IMR-90 (cell line): ENCODE data around the gene EFHD2. TPM values are rescaled to one million over a fixed set of nuclear protein-coding genes. Genes with fewer than 3 reads are reported as not detected.

ENCODE experiments used
- ATAC-seq: fragments of 200-7000 bp; cut with Tn5 transposase; 2 replicates; pipeline ENCODE4 v1.9.1; 2020; ENCODE audit warnings: low read depth, mild to moderate bottlenecking, moderate library complexity
- BruUV-seq: library from RNA; stranded (reverse); fragments of 400-500 nt; replicated peaks from 2 replicates; lab custom pipeline; 2021; lab: Mats Ljungman, UMichigan
- CTCF ChIA-PET: fragments of 300-600 bp; formaldehyde crosslinking; extraction: SDS; loops from one replicate; lab custom pipeline; 2021; ENCODE audit warnings: antibody characterized with exemption; lab: Yijun Ruan, JAX
- POLR2A ChIA-PET: fragments of 300-600 bp; sonication (Branson Sonifier 250); formaldehyde crosslinking; loops from one replicate; lab custom pipeline; 2022; ENCODE audit warnings: antibody characterized with exemption; ENCODE audit not compliant: unreplicated experiment; lab: Charles Lee
- DNase-seq: peaks from one replicate; pipeline ENCODE4 v3.0.0; 2013
- H2AFZ ChIP-seq: replicated peaks from 2 replicates; pipeline ENCODE3; 2013; ENCODE audit warnings: low read length, mild to moderate bottlenecking; ENCODE audit not compliant: poor library complexity
- H2AK5ac ChIP-seq: 2 replicates; pipeline ENCODE4 v1.6.1; 2013; ENCODE audit warnings: low read depth, low read length, inconsistent platforms
- H2AK9ac ChIP-seq: replicated peaks from 2 replicates; pipeline ENCODE3; 2013; ENCODE audit warnings: mild to moderate bottlenecking, low read depth, low read length, moderate library complexity; ENCODE audit not compliant: poor library complexity
- H2BK120ac ChIP-seq: 2 replicates; pipeline ENCODE4 v1.6.1; 2013; ENCODE audit warnings: low read depth, low read length, inconsistent platforms
- H2BK15ac ChIP-seq: 3 replicates; pipeline ENCODE4 v1.6.1; 2013; ENCODE audit warnings: low read depth, low read length, inconsistent platforms
- H2BK20ac ChIP-seq: 2 replicates; pipeline ENCODE4 v1.6.1; 2013; ENCODE audit warnings: low read depth, mild to moderate bottlenecking, inconsistent platforms, low read length, moderate library complexity
- H2BK5ac ChIP-seq: 2 replicates; pipeline ENCODE4 v1.6.1; 2013; ENCODE audit warnings: mild to moderate bottlenecking, low read depth, low read length, inconsistent platforms; ENCODE audit not compliant: poor library complexity, severe bottlenecking
- H3K14ac ChIP-seq: replicated peaks from 2 replicates; pipeline ENCODE4 v1.6.1; 2013; ENCODE audit warnings: low read depth, low read length, inconsistent platforms
- H3K18ac ChIP-seq: 2 replicates; pipeline ENCODE4 v1.6.1; 2013; ENCODE audit warnings: low read depth, low read length, control low read depth
- H3K23ac ChIP-seq: 2 replicates; pipeline ENCODE4 v1.6.1; 2013; ENCODE audit warnings: low read depth, low read length, inconsistent platforms
- H3K27ac ChIP-seq: 2 replicates; pipeline ENCODE4 v1.5.1; 2013; ENCODE audit warnings: mild to moderate bottlenecking, control low read depth, low read length; ENCODE audit not compliant: insufficient read depth
- H3K27me3 ChIP-seq: 2 replicates; pipeline ENCODE4 v1.6.1; 2013; ENCODE audit warnings: low read length; ENCODE audit not compliant: control insufficient read depth, insufficient read depth
- H3K36me3 ChIP-seq: 2 replicates; pipeline ENCODE4 v1.6.1; 2013; ENCODE audit warnings: low read length, mixed read lengths; ENCODE audit not compliant: control insufficient read depth, insufficient read depth
- H3K4ac ChIP-seq: 2 replicates; pipeline ENCODE4 v1.6.1; 2013; ENCODE audit warnings: low read depth, low read length, inconsistent platforms
- H3K4me1 ChIP-seq: 2 replicates; pipeline ENCODE4 v1.6.1; 2013; ENCODE audit warnings: low read length, mixed read lengths; ENCODE audit not compliant: control insufficient read depth, insufficient read depth
- H3K4me2 ChIP-seq: 2 replicates; pipeline ENCODE4 v1.6.1; 2013; ENCODE audit warnings: low read depth, mild to moderate bottlenecking, control low read depth, low read length, moderate library complexity
- H3K4me3 ChIP-seq: 2 replicates; pipeline ENCODE4 v1.5.1; 2013; ENCODE audit warnings: low read depth, mild to moderate bottlenecking, control low read depth, low read length, moderate library complexity; ENCODE audit not compliant: insufficient read depth
- H3K56ac ChIP-seq: 2 replicates; pipeline ENCODE4 v1.6.1; 2013; ENCODE audit warnings: low read length, inconsistent platforms; ENCODE audit not compliant: insufficient read depth; ENCODE audit errors: extremely low read depth
- H3K79me1 ChIP-seq, 2 experiments: 2 replicates each; pipeline ENCODE4 v1.6.1; 2013; ENCODE audit warnings: low read length in 2 of 2, inconsistent platforms in 1 of 2, low read depth in 1 of 2
- H3K9ac ChIP-seq: 2 replicates; pipeline ENCODE4 v1.6.1; 2013; ENCODE audit warnings: low read depth, low read length, control low read depth
- H3K9me1 ChIP-seq: 2 replicates; pipeline ENCODE4 v1.6.1; 2013; ENCODE audit warnings: low read length, inconsistent platforms; ENCODE audit not compliant: insufficient read depth
- H3K9me3 ChIP-seq: 2 replicates; pipeline ENCODE4 v1.6.1; 2013; ENCODE audit warnings: low read length; ENCODE audit not compliant: control insufficient read depth, insufficient read depth
- H4K20me1 ChIP-seq: 2 replicates; pipeline ENCODE4 v1.6.1; 2013; ENCODE audit warnings: low read length, inconsistent platforms; ENCODE audit not compliant: insufficient read depth
- H4K5ac ChIP-seq: 2 replicates; pipeline ENCODE4 v1.6.1; 2013; ENCODE audit warnings: mild to moderate bottlenecking, low read depth, low read length, control low read depth
- H4K8ac ChIP-seq, 2 experiments: 2 replicates each; pipeline ENCODE4 v1.6.1; 2013; ENCODE audit warnings: low read depth in 2 of 2, low read length in 2 of 2, control low read depth in 1 of 2, inconsistent platforms in 1 of 2
- H4K91ac ChIP-seq: 2 replicates; pipeline ENCODE4 v1.6.1; 2013; ENCODE audit warnings: low read depth, low read length, inconsistent platforms; ENCODE audit not compliant: insufficient read depth
- BHLHE40 ChIP-seq: fragments of 150-350 bp; IDR thresholded peaks from 2 replicates; pipeline ENCODE4 v1.6.1; 2016; ENCODE audit warnings: mild to moderate bottlenecking, low read depth, low read length
- WGBS, 2 experiments: methylation state at CpG; one replicate each; pipeline versions ENCODE4 v1.1.5 to v1.1.7; 2013; ENCODE audit warnings: missing lambda C conversion rate in 2 of 2; ENCODE audit not compliant: insufficient read length in 1 of 2; ENCODE audit errors: extremely low coverage in 2 of 2; 5-methylcytosine and 5-hydroxymethylcytosine counted together
- dilution Hi-C: fragments of 300-500 bp; cut with HindIII; formaldehyde crosslinking; loops from one replicate; pipeline ENCODE4 v1.14.3; 2018; ENCODE audit warnings: low sequenced_read_pairs; ENCODE audit not compliant: unreplicated experiment
- in situ Hi-C: fragments of 300-500 bp; cut with MboI; formaldehyde crosslinking; loops from 3 replicates; pipeline ENCODE4 v1.14.3; 2019; ENCODE audit warnings: low sequenced_read_pairs, inconsistent platforms, mixed read lengths
- intact Hi-C: fragments of 100-400 bp; cut with micrococcal nuclease; formaldehyde crosslinking; loops from 2 replicates; pipeline ENCODE4 v1.10.0; 2022
- polyA plus RNA-seq, 3 experiments: library from polyadenylated mRNA; depleted of rRNA; stranded (reverse); fragments of >200 nt; gene quantifications; 2 replicates each; pipeline ENCODE4 v1.2.3, GENCODE V29; 2012; ENCODE audit warnings: low replicate concordance in 1 of 3
- total RNA-seq: library from RNA; depleted of rRNA; stranded (reverse); fragments of >200 nt; gene quantifications from 2 replicates; pipeline ENCODE4 v1.2.3, GENCODE V29; 2012

Gene EFHD2
- total and polyA plus RNA-seq, 2 of the 4 experiments (the other 2 are of a cell fraction): 22.6 to 58.9 TPM

DNA sequence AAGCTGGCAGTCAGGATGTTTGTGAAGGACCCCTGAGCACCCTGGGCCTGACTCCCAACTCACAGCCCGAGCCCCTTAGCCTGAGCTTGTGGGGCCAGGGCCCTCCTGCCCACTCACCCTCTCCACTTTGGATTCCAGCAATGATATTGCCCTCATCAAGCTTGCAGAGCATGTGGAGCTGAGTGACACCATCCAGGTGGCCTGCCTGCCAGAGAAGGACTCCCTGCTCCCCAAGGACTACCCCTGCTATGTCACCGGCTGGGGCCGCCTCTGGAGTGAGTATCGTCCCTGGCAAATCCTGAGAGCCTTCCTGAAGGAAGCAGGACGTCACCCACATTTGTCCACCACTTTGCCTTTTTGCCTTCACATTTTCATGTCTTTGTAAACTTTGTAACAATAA lies 33.6 kb downstream of the EFHD2 start:
- Histone ChIP-seq H3K27ac (no peak overlapping the region), H3K18ac (no peak overlapping the region), H4K20me1 (no peaks in the 10 kb centered on the region), H2AK9ac (no peak overlapping the region), H3K4ac (no peak overlapping the region), H3K56ac (no peak overlapping the region), H3K36me3 (no peaks in the 10 kb centered on the region), H2BK120ac (no peak overlapping the region), H4K5ac (no peak overlapping the region), H2BK5ac (no peak overlapping the region), H2AK5ac (no peak overlapping the region), H3K23ac (no peak overlapping the region), H3K4me2 (no peak overlapping the region), H3K14ac (no peak overlapping the region; the same call in 1 of the 2 replicates), H3K9me3 (no peaks in the 10 kb centered on the region), H3K27me3 (peaks cover 33% of the 10 kb centered on the region; the same call in 1 of the 2 replicates), H3K79me1 (no peaks in the 10 kb centered on the region), H3K4me3 (no peak overlapping the region), H2AFZ (no peak overlapping the region), H4K91ac (no peak overlapping the region), H3K4me1 (no peaks in the 10 kb centered on the region), H3K9me1 (no peaks in the 10 kb centered on the region), H2BK20ac (no peak overlapping the region), H3K9ac (no peak overlapping the region), H2BK15ac (no peak overlapping the region), H4K8ac (no peak overlapping the region)
- DNase-seq: no peak
- dilution Hi-C loops (no loop called here), in situ Hi-C loops (no loop called here), intact Hi-C loops (no loop called here)
- no peak; the same call in 1 of the 2 replicates for ATAC-seq
- BruUV-seq: no TSS peak
- WGBS, 2 experiments: 38% methylated on average over 4 of the region's 5 CpGs; no CpG with 5 or more reads in 1 of the 2 experiments
- POLR2A ChIA-PET: no interaction called here
- CTCF ChIA-PET: interaction anchor here (1.1 kb wide), 1 partner anchor 120 kb away, joined by 3 read pairs; no protein-coding TSS in a partner anchor
- no peak for TF ChIP-seq BHLHE40
